GM23338 (cell line): ENCODE measurements around the gene NR3C1. TPM values are rescaled to one million over a fixed set of nuclear protein-coding genes. Genes with fewer than 3 reads are reported as not detected.

Experiments used
- ATAC-seq: fragments of 200-7000 bp; cut with Tn5 transposase; 3 replicates; pipeline ENCODE4 v1.9.1; 2020
- DNase-seq: peaks from one replicate; pipeline ENCODE4 v3.0.0-alpha.2; 2015; ENCODE audit warnings: low spot score
- H2AFZ ChIP-seq: fragments of 200-600 bp; sonication (generic); 2 replicates; pipeline ENCODE4 v1.8.0; 2016; ENCODE audit warnings: antibody characterized with exemption, mild to moderate bottlenecking, moderate library complexity
- H3F3A ChIP-seq: fragments of 200-600 bp; sonication (generic); replicated peaks from 2 replicates; pipeline ENCODE4 v1.8.0; 2017; ENCODE audit warnings: antibody characterized with exemption, mixed run types, low read depth
- H3K27ac ChIP-seq: fragments of 200-600 bp; sonication (generic); 2 replicates; pipeline ENCODE4 v1.6.1; 2016; ENCODE audit warnings: low read depth
- H3K27me3 ChIP-seq: fragments of 200-600 bp; sonication (generic); 2 replicates; pipeline ENCODE4 v1.8.0; 2016; ENCODE audit warnings: mild to moderate bottlenecking, mixed run types, moderate library complexity; ENCODE audit not compliant: insufficient read depth
- H3K36me3 ChIP-seq: fragments of 200-600 bp; sonication (generic); 2 replicates; pipeline ENCODE4 v1.8.0; 2016; ENCODE audit warnings: mild to moderate bottlenecking; ENCODE audit not compliant: insufficient read depth
- H3K4me1 ChIP-seq: fragments of 200-600 bp; sonication (generic); 2 replicates; pipeline ENCODE4 v1.8.0; 2016; ENCODE audit warnings: mild to moderate bottlenecking, moderate library complexity; ENCODE audit not compliant: insufficient read depth
- H3K4me2 ChIP-seq: fragments of 200-600 bp; sonication (generic); 2 replicates; pipeline ENCODE4 v1.7.1; 2017; ENCODE audit warnings: mixed run types
- H3K4me3 ChIP-seq: fragments of 200-600 bp; sonication (generic); 2 replicates; pipeline ENCODE4 v1.6.1; 2016; ENCODE audit warnings: mixed run types
- H3K79me2 ChIP-seq: fragments of 200-600 bp; sonication (generic); replicated peaks from 2 replicates; pipeline ENCODE4 v1.8.0; 2017; ENCODE audit warnings: mild to moderate bottlenecking; ENCODE audit not compliant: insufficient read depth
- H3K9me2 ChIP-seq: fragments of 200-600 bp; sonication (generic); 2 replicates; pipeline ENCODE4 v1.8.0; 2017; ENCODE audit not compliant: insufficient read depth
- H4K20me1 ChIP-seq: fragments of 200-600 bp; sonication (generic); replicated peaks from 2 replicates; pipeline ENCODE4 v1.8.0; 2017; ENCODE audit warnings: mild to moderate bottlenecking; ENCODE audit not compliant: insufficient read depth
- H3K27ac Mint-ChIP-seq: 2 replicates; pipeline ENCODE4 v1.8.0; 2020; ENCODE audit warnings: inconsistent platforms, mild to moderate bottlenecking, moderate library complexity, mixed read lengths
- H3K27me3 Mint-ChIP-seq: 3 replicates; pipeline ENCODE4 v1.8.0; 2022; ENCODE audit warnings: low read depth, mild to moderate bottlenecking, moderate library complexity, mixed read lengths, inconsistent platforms; ENCODE audit not compliant: insufficient read depth, poor library complexity
- H3K36me3 Mint-ChIP-seq: 3 replicates; pipeline ENCODE4 v1.8.0; 2021; ENCODE audit warnings: low read depth, mild to moderate bottlenecking, inconsistent platforms, moderate library complexity, mixed read lengths
- H3K4me1 Mint-ChIP-seq: 3 replicates; pipeline ENCODE4 v1.8.0; 2020; ENCODE audit warnings: mild to moderate bottlenecking, inconsistent platforms, mixed read lengths
- H3K4me3 Mint-ChIP-seq: 3 replicates; pipeline ENCODE4 v1.8.0; 2021; ENCODE audit warnings: moderate library complexity, mild to moderate bottlenecking, inconsistent platforms, mixed read lengths
- H3K9me3 Mint-ChIP-seq: 3 replicates; pipeline ENCODE4 v1.8.0; 2020; ENCODE audit warnings: moderate library complexity, mild to moderate bottlenecking, inconsistent platforms, mixed read lengths
- EZH2 ChIP-seq: fragments of 200-600 bp; sonication (generic); IDR thresholded peaks from one replicate; pipeline ENCODE4 v1.8.0; 2017; ENCODE audit warnings: antibody characterized with exemption, mild to moderate bottlenecking, low read depth; ENCODE audit not compliant: unreplicated experiment
- EZH2phosphoT487 ChIP-seq: fragments of 200-600 bp; sonication (generic); IDR thresholded peaks from one replicate; pipeline ENCODE4 v1.8.1; 2018; ENCODE audit warnings: antibody characterized with exemption; ENCODE audit not compliant: unreplicated experiment
- JUNB ChIP-seq: IDR thresholded peaks from one replicate; pipeline ENCODE4 v1.6.1; 2016; ENCODE audit warnings: antibody characterized with exemption; ENCODE audit not compliant: unreplicated experiment
- STAT1 ChIP-seq: IDR thresholded peaks from one replicate; pipeline ENCODE4 v1.6.1; 2016; ENCODE audit warnings: antibody characterized with exemption; ENCODE audit not compliant: unreplicated experiment
- ZNF331 ChIP-seq: fragments of 250-450 bp; sonication (Bioruptor Pico); IDR thresholded peaks from 2 replicates; pipeline ENCODE4 v1.5.0; 2020; ENCODE audit warnings: low read depth, mild to moderate bottlenecking, moderate library complexity
- ZNF462 ChIP-seq: fragments of 250-450 bp; sonication (Bioruptor Pico); IDR thresholded peaks from 2 replicates; pipeline ENCODE4 v1.5.0; 2020; ENCODE audit warnings: mild to moderate bottlenecking, moderate library complexity
- polyA plus RNA-seq: library from polyadenylated mRNA; unstranded; fragments of >200 nt; fragmentation: Nextera tagmentation; extraction: Ambion mirVana; gene quantifications from 2 replicates; pipeline ENCODE4 v1.2.1, GENCODE V29; 2016
- total RNA-seq: library from RNA; depleted of rRNA; stranded (reverse); fragments of >200 nt; shearing (Covaris generic); gene quantifications from 2 replicates; pipeline ENCODE4 v1.2.3, GENCODE V29; 2014
- TF ChIP-seq, protein P1 (sequence below), 2 experiments: fragments of 200-600 bp in 1 of 2; sonication (generic) in 1 of 2; conservative IDR thresholded peaks; 2 replicates each; pipeline versions ENCODE4 v1.5.1 to v1.6.1; 2016 to 2017; ENCODE audit warnings: antibody characterized with exemption in 2 of 2, low read depth in 2 of 2, mild to moderate bottlenecking in 2 of 2, moderate library complexity in 1 of 2

Gene NR3C1
- total and polyA plus RNA-seq, 2 experiments from 2014 or later: 1.2 to 4.6 TPM

DNA sequence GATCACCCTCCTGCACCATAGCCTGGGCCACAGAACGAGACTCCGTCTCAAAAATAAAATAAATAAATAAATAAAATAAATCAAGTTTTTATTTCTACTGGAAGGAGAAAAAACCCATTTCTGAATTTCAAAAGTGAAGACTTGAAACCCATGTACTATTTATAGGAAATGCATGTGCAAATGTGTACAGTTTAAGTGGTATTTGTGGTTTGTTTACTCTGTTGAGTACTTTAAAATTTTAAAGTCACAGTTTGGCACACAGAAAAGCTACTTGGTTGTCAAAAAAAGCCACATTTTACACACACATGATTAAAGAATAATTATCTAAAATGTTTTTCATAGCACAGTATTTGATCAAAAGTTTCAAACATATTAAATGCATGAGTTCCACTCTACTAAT, 43.6 kb downstream of the NR3C1 start:
- DNase-seq: no peak
- Histone ChIP-seq H3K4me2 (no peak overlapping the region), H4K20me1 (no peaks in the 10 kb centered on the region), H2AFZ (no peak overlapping the region), H3K4me3 (no peak overlapping the region), H3K27me3 (no peaks in the 10 kb centered on the region), H3K79me2 (no peaks in the 10 kb centered on the region), H3K36me3 (no peaks in the 10 kb centered on the region), H3K9me2 (no peaks in the 10 kb centered on the region), H3F3A (no peaks in the 10 kb centered on the region), H3K4me1 (no peaks in the 10 kb centered on the region), H3K27ac (no peak overlapping the region)
- Mint-ChIP-seq H3K4me3 (no peak overlapping the region), H3K27ac (no peak overlapping the region), H3K4me1 (peaks cover 24% of the 10 kb centered on the region), H3K27me3 (peaks cover 3% of the 10 kb centered on the region), H3K9me3 (peaks cover 13% of the 10 kb centered on the region; the same call in 2 of the 3 replicates), H3K36me3 (peaks cover 15% of the 10 kb centered on the region)
- TF ChIP-seq STAT1: no peak
- TF ChIP-seq ZNF331 (CRISPR knock-in tag): no peak
- TF ChIP-seq ZNF462 (CRISPR knock-in tag): no peak
- no peak for TF ChIP-seq EZH2
- no peak for ATAC-seq

- Histone ChIP-seq H4K20me1 (no peaks in the 10 kb centered on the region), H3K4me1 (no peaks in the 10 kb centered on the region), H3K27ac (no peak overlapping the region), H3K27me3 (no peaks in the 10 kb centered on the region), H3F3A (no peaks in the 10 kb centered on the region), H3K79me2 (no peaks in the 10 kb centered on the region), H3K4me2 (no peak overlapping the region), H3K4me3 (no peak overlapping the region), H3K9me2 (no peaks in the 10 kb centered on the region), H2AFZ (no peak overlapping the region), H3K36me3 (no peaks in the 10 kb centered on the region)
- no peaks in the 10 kb centered on the region for H3K36me3 Mint-ChIP-seq
- peaks cover 1% of the 10 kb centered on the region for H3K27me3 Mint-ChIP-seq
- no peak overlapping the region for H3K4me3 Mint-ChIP-seq
- H3K9me3 Mint-ChIP-seq: no peaks in the 10 kb centered on the region
- ATAC-seq (no peak), DNase-seq (no peak)
- no peak overlapping the region; the same call in 1 of the 2 replicates for H3K27ac Mint-ChIP-seq
- peaks cover 11% of the 10 kb centered on the region for H3K4me1 Mint-ChIP-seq
- TF ChIP-seq EZH2phosphoT487 (no peak), JUNB (no peak)
- TF ChIP-seq, protein P1, sequence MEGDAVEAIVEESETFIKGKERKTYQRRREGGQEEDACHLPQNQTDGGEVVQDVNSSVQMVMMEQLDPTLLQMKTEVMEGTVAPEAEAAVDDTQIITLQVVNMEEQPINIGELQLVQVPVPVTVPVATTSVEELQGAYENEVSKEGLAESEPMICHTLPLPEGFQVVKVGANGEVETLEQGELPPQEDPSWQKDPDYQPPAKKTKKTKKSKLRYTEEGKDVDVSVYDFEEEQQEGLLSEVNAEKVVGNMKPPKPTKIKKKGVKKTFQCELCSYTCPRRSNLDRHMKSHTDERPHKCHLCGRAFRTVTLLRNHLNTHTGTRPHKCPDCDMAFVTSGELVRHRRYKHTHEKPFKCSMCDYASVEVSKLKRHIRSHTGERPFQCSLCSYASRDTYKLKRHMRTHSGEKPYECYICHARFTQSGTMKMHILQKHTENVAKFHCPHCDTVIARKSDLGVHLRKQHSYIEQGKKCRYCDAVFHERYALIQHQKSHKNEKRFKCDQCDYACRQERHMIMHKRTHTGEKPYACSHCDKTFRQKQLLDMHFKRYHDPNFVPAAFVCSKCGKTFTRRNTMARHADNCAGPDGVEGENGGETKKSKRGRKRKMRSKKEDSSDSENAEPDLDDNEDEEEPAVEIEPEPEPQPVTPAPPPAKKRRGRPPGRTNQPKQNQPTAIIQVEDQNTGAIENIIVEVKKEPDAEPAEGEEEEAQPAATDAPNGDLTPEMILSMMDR (conservative IDR thresholded peaks at IDR 0.05; ENCODE audit: low read depth in 2 of 2): no peak
These were observed 46.5 kb downstream of the NR3C1 start for GRCh38 chr5:143356855-143357583.
